NOMO-1 (cell line): ENCODE measurements around the gene UBE4B.

Experiments
- DNase-seq, 2 experiments: peaks; one replicate each; lab custom pipeline; 2025; ENCODE audit not compliant: unreplicated experiment in 2 of 2; lab: John Stamatoyannopoulos, UW

The UBE4B gene

DNA sequence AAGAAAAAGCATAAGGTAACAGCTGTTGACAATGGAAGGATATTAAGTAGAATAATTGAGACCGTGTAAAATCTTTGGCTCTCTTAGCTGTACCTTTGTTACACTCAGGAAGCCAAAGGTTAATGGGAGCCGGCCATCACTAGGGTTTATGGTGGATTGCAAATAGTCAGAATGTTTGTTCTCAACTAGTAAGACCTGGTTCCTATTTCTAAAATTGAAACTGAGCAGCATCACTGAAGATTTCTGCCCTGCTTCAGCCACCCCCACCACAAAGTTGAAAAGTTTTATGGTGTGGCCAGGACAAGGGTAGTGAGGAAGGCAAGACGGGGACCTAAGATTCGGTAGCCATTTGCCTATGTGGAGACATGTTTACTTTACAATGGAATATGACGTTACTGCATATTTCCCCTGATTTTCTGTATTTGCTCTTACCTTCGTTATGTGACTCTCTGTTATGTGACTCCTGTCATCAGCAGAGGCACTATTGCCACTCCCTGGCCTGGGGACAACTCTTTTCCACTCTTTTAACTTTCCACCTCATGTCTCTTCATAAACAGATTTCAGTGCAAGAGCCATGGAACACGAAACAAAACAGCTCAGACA lies 136.3 kb downstream of the UBE4B start:
- DNase-seq, result peak in 1 of 2 experiments; percentile 5

DNA sequence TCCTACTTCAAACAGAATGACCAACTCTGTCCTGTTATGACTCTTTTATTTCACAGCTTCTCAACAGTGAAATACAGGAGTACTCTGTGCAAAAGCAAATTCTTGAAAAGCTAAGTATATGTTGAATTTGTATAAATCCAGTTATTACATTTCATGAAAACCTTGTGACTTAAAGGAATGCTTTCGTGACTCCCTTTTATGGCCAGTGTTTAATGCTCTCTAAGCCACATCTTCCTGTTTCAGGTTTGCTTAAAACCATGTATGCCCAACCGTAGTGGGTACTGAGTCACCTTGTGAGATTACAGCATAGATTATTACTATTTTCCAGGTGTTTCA lies 137.4 kb downstream of the UBE4B start:
- peak; percentile 63 to 87 for DNase-seq

DNA sequence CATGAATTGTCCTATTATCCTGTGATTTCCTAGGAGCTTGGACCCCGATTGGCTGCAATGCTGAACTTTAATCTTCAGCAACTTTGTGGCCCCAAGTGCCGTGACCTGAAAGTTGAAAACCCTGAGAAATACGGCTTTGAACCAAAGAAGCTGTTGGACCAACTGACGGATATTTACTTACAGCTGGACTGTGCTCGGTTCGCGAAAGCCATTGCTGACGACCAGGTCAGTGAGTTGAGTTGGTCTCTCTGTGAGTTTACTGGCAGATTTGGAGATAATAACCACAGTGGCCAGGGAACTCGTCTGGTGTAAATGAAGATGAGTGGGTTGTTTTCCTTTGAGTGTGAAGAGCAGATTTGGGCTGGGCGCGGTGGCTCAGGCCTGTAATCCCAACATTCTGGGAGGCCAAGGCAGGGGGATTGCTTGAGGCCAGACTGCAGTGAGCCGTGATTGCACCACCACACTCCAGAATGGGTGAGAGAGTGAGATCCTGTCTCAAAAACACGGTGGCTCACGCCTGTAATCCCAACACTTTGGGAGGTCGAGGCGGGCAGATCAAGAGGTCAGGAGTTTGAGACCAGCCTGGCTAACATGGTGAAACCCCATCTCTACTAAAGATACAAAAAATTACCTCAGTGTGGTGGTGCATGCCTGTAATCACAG lies 138.5 kb downstream of the UBE4B start:
- DNase-seq, result no peak

DNA sequence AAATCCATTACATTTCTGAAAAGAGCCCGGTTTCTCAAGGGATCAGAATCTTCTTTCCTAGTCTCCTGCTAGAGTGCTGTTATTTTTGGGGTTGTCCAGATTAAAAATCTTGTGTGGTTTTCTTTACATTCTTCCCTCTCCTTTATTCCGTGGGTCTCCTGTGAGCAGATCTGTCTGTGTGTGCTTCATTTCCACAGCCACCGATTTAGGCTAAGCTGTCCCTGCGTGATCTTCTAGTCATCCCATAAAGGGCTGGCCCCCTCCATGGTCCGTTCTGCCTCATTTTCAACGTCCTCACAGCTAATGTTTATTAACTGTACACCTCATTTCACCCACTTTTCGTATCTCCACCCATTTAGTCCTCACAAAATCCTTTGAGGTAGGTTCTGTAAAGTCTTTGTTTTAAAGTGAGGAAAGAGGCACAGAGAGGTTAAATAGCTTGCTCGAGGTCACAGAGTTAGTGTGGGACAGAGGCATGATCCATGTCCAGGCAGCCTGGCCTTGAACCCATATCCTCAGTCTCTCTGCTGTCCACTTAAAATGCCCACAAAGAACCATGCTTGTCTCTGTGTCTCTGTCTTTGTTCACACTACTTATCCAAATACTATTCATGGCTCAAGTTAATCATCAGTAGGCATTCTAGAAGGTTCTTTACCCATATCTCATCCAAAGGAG lies 139.4 kb downstream of the UBE4B start:
- no peak for DNase-seq

DNA sequence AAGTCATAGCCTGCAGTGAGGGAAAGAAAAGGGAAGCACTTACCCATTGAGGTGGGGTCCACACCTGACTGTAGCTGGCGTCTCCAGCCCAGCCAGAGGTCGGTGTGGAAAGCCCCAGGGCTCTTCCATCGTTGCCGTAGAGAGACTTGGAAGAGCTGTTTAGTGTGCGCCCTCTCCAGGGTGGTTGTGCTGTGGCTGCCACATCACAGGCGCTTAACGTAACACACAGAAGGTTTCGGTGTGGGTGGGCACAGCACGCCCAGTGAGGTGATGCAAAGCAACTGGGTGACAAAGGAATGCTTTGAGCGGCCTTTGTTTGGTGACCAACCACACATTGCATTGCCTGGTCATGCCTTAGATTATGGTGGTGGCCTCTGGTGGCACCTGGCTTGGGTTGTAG lies 140.8 kb downstream of the UBE4B start:
- no peak for DNase-seq

DNA sequence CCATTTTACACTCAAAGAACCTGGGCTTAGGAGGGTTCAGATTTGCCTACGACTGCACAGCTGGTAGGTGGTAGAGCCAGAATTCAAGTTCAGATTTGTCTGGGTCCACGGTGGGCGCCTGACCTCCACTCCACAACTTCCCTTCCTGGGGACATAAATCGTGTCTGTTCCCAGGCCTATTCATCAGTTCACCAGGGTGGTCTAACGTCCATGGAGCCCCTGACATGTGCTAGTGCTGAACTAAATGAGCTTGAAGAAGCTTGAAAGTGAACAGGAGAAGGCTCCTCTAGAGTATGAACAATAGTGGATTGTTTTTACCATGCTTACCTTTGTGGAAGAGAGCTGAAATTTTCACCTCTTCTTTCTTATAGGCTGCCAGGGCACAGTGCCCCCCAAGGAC lies 145.1 kb downstream of the UBE4B start:
- DNase-seq, result no peak

DNA sequence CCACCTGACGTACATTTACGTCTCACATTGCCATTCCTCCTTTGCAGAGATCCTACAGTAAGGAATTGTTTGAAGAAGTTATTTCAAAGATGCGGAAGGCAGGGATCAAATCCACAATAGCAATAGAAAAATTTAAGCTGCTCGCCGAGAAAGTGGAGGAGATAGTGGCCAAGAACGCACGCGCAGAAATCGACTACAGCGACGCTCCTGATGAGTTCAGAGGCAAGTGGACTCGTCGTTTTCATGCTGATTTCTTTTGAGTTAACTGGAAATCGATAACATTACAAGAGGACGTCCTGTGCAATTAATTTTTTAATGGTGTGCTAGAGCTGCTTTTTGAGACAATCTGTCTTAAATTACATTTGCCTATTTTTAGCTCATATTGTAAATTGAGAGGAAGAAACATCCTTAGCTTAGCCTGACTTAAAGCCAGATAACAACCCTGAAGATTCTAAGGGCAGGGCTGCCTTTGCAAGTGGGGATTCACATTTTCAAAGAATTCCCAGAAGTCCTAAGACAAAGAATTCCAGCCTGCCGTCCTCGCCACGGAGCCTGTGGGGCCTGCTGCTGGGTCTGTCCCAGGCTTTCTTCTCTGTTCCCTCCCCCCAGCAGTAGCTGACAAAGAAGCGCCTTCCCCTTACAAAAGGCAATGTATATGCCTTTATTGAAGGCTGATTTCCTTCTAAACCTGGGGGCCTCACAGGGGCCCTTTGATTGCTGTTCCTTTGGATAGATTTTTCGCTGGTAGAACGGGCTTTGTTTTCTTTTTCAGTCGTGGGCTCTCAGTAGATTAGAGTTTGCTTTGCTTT lies 146.0 kb downstream of the UBE4B start:
- DNase-seq, result no peak

DNA sequence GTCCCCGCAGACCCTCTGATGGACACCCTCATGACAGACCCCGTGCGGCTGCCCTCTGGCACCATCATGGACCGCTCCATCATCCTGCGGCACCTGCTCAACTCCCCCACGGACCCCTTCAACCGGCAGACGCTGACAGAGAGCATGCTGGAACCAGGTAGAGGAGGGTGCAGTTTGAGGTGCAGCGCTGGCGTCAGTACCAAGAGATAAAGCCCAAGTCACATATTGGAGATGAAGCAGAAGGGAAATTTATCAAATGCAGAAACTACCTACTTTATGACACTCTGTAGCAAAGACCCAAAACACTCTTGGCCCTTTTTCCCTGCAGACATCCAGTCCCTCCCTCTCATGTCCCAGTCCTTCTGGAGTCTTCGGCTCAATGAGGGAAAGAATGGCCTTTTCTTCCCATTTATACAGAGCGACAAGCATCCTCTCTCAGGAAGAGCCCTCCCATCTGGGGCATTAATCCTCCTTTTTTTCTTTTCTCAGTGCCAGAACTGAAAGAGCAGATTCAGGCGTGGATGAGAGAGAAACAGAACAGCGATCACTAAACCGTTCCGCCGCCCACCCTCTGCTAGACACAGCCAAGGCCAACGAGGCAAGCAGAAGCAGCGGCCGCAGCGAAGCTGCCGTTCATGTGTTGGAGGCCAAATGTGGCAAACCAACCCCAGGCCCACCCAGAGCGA lies 146.8 kb downstream of the UBE4B start:
- DNase-seq, result no peak

DNA sequence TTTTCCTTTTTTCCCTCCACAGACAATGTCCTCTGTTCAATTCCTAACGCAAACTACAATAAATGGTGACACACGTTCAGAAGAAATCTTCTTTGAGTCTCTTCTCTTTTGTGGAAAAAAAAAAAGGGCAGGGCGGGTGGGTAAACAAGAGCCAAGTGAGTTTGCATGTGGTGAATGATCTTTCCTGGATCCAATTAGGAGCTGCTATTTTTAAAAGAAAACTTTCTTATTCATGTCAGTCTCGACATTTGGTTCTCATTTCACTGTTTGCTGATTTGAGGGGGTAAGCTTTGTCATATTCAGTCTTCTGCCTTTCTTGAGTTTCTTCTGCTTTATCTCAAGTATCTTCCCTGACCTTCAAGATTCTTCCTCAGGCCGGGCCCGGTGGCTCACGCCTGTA lies 148.4 kb downstream of the UBE4B start:
- no peak for DNase-seq

DNA sequence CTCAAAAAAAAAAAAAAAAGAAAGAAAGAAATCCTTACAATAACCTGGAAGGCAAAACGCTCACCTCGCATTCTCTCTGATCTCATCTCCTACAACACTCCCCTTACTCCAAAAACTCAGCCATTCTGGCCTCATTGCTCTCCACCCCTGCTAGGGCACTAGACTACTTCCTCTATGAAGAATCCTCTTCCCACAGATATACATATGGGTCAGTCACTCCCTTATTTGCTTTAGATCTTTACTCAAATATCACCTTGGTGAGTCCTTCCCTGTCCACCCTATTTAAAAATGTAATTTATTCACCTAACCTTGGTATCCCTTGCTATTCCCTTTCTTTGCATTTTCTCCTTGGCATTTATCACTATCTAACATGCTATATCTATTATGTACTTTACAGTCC lies 153.0 kb downstream of the UBE4B start:
- no peak for DNase-seq

DNA sequence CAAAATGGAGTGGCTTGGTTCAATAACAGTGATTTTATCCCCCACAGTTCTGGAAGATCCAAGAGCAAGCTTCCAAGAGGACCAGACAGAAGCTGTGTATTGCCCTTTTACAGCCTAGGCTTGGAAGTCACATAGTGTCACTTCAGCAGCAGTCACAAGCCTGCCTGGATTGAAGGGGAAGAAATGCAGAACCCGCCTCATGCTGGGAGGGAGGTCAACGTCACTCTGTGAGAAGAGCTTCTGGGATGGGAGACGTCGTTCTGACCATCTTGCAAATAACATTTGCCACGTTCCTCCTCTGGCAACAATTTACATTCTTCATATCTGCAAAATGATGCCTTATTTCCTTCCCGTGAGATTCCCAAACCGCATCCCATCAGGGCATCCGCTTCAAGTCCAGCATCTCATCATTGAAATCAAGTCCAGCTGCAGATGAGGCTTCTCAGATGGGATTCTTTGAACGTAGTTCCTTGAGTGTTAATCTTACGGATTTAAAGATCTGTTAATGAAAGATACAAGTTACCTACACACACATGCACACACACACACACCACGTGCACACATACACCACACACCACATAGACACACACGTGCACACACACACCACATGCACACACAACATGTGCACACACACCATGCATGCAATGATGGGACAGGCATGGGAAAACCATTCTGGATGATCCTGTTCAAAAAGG lies 153.7 kb downstream of the UBE4B start:
- DNase-seq, result no peak

DNA sequence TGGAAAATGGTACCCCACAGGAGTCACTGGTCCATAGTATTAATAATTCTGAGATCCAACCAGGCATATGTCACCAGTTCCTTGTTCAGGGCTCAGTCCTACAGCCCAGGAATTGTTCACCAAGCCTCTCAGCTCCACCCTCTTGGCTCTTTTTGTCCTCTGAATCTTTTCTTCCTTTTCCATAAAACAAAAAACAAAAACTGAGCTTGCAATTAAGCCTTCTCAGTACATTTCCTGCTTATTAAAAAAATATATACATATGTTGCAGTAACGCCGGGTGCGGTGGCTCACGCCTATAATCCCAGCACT lies 154.2 kb downstream of the UBE4B start:
- DNase-seq, result peak; percentile 21 to 41

DNA sequence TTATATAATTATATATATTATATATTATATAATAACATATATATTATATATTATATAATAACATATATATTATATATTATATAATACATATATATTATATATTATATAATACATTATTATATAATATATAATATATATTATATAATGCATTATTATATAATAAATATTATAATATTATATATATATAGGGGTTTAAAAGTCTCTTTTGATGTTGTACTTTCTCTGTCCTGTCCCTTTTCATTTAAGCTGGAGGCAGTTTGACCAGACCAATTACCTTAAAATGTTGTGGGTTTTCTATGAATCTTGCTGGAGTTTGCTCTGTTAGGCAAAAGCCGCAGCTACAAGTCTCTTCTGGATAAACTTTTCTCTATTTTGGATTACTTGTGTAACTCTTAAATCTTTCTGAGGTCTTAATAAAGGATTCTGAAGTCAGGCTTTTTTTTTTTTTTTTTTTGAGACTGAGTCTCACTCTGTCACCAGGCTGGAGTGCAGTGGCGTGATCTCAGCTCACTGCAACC lies 155.4 kb downstream of the UBE4B start:
- peak in 1 of 2 experiments; percentile 59 for DNase-seq

DNA sequence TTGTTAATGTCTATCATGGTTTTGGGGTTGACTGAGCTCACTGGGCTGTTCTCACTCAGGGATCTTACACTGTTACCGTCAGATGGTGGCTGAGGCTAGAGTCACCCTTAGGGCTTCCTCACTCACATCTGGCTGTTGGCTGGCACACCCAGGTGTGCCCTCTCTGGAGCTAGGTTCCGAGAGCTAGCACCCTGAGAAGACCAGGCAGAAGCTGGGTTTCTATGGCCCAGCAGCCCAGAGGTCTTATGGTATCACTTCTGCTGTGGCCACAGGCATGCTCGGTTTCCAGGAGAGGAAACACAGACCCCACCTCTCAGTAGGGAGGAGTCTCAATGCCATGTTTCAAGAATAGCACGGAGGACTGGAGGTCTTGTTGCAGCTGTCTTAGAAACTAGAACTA lies 156.9 kb downstream of the UBE4B start:
- peak in 1 of 2 experiments; percentile 60 for DNase-seq

DNA sequence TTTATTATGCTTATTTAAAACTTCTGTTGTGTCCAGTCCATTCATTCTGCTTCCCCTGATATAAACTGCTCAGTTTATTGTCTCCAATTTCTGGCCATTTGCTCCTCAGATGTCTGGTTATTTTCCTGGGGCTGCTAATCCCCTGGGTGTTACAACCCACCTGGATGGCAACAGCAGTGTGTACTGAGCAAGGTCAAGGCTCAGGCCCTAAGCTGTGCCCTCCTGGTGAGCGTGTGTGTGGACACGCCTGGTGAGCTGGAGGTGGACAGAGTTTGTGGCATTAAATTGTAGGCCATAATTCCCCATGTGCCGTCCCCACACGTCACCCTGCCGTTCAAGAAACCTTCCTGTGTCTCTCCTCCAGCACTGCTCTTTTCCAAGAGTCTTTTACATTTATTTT lies 159.5 kb downstream of the UBE4B start:
- no peak for DNase-seq

DNA sequence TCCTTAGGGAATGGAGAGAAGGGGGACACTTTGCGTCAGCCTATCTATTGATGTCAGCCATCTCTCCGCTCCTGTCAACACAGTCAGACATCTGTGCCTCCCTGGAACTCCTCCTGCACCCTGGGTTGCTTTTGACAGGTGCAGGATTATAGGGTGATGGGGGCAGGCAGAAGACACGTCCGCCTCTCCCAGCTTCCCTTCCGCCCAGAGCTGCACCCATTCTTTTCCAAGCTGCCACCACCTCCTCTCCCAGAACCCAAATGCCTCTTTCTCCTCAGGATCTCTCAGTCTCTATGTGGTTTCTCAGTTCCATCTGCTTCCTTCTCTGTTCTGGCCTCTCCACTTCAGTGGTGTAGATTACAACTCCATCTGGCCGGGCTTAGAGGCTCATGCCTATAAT lies 160.5 kb downstream of the UBE4B start:
- DNase-seq, result no peak

DNA sequence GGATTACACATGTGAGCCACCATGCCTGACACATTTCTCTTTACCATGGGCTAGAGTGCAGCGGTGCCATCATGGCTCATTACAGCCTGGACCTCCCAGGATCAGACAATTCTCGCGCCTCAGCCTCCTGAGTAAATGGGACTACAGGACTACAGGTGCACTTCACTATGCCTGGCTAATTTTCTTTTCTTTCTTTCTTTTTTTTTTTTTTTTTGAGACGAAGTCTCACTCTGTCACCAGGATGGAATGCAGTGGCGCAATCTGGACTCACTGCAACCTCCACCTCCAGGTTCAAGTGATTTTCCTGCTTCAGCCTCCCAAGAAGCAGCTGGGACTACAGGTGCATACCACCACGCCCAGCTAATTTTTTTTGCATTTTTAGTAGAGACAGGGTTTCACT lies 162.8 kb downstream of the UBE4B start:
- no peak for DNase-seq

DNA sequence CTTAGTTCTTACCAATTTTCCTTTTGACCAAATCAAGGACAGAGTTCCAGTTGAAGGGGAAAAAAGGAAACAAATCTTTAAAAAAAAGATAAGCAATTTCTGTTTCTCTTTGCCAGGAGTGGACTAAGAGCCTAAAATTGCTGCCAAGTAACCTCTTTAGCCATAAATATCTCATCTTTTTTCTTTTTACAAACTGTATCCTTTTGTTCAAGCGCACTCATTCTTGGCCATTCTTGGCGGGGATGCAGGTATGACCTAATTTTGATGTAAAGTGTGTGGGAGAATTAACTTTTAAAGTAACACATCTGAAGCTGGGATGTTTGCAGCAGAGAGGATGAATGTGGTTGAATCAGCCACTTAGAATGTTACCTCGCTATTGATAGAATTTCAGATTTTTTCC lies 164.2 kb downstream of the UBE4B start:
- no peak for DNase-seq

DNA sequence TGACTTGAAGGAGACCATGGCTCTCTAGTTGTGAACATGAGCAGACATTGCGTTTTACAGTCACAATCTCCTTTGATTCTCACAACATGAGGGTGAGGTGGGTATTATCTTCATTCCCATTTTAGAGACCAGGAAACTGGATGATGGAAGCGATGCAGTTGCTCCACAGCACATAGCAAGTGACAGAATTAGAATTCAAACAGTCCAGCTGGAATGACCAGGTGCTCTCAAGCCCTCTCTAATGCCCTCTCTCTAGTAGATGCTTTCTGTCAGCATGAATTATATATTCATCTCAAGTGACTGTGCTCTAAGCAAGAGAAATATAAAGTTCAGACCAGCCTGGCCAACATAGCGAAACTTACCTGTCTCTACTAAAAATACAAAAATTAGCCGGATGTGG lies 167.9 kb downstream of the UBE4B start:
- DNase-seq, result no peak

DNA sequence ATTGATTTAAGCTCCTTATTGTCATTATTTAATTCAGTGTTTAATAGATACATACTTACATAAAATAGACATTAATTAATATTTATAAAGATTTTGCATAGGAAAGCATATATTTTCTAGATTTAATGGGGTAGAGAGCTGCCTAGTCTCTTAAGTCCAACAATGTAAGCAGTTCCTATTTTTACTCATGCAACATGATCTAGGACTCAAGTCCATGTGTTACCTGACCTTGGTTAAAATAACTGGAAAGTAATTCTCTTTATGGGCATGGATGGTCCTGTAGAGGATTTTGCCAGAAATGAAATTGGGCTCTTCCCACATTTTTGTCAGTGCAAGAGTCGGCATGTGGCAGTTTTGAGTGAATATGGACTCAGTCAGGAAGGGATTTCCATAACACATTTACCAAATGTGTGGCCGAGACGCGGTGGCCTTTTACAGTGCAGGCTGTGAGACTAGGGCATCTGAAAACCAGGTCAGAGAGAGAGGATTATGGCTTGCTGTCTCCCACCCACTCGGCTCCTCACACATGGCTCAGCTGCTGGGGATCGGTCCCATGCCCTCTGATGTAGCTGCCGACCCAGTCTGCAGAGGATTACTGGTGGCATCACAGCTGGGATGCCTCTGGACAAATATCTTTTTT lies 171.4 kb downstream of the UBE4B start:
- no peak for DNase-seq
